Panc1 (cell line): Measurements from ENCODE around the gene MRPL38. TPM values are rescaled to one million over a fixed set of nuclear protein-coding genes. Genes with fewer than 3 reads are reported as not detected.

Experiments used
- ATAC-seq: fragments of 200-7000 bp; cut with Tn5 transposase; 2 replicates; pipeline ENCODE4 v1.9.1; 2020; ENCODE audit warnings: mild to moderate bottlenecking, moderate library complexity
- BruUV-seq: library from RNA; stranded (reverse); fragments of 400-500 nt; replicated peaks from 2 replicates; lab custom pipeline; 2021; lab: Mats Ljungman, UMichigan
- CTCF ChIA-PET: fragments of 300-600 bp; sonication (Branson Sonifier 250); formaldehyde crosslinking; loops from one replicate; lab custom pipeline; 2022; ENCODE audit warnings: antibody characterized with exemption; lab: Charles Lee
- POLR2A ChIA-PET: fragments of 300-600 bp; sonication (Branson Sonifier 250); formaldehyde crosslinking; loops from one replicate; lab custom pipeline; 2022; ENCODE audit warnings: antibody characterized with exemption; lab: Charles Lee
- DNase-seq: peaks from one replicate; pipeline ENCODE4 v3.0.0-alpha.2; 2010; ENCODE audit warnings: low read depth, low spot score
- H3K27ac ChIP-seq: 2 replicates; pipeline ENCODE4 v1.5.1; 2011; ENCODE audit warnings: mild to moderate bottlenecking, low read length, inconsistent platforms
- H3K27me3 ChIP-seq: fragments of 200-500 bp; sonication (Bioruptor generic); 2 replicates; pipeline ENCODE4 v1.6.0; 2014; ENCODE audit warnings: low read length, inconsistent platforms; ENCODE audit not compliant: control insufficient read depth, insufficient read depth
- H3K36me3 ChIP-seq: fragments of 200-500 bp; sonication (Bioruptor generic); 2 replicates; pipeline ENCODE4 v1.5.1; 2014; ENCODE audit warnings: inconsistent platforms, mild to moderate bottlenecking, low read length, moderate library complexity; ENCODE audit not compliant: control insufficient read depth, insufficient read depth
- H3K4me1 ChIP-seq: 2 replicates; pipeline ENCODE4 v1.5.1; 2011; ENCODE audit warnings: inconsistent platforms, mild to moderate bottlenecking, low read length, moderate library complexity; ENCODE audit not compliant: control insufficient read depth, insufficient read depth
- H3K4me3 ChIP-seq, 2 experiments: 2 replicates each; pipeline ENCODE4 v1.5.1; 2011 to 2012; ENCODE audit warnings: low read depth in 2 of 2, low read length in 2 of 2, mild to moderate bottlenecking in 2 of 2, inconsistent platforms in 1 of 2, moderate library complexity in 1 of 2
- H3K9me3 ChIP-seq: fragments of 200-500 bp; sonication (Bioruptor generic); 2 replicates; pipeline ENCODE4 v1.5.1; 2014; ENCODE audit warnings: low read depth, mild to moderate bottlenecking, inconsistent platforms, low read length, moderate library complexity; ENCODE audit not compliant: control insufficient read depth, insufficient read depth
- CTCF ChIP-seq: fragments of 450-650 bp; IDR thresholded peaks from 2 replicates; pipeline ENCODE4 v1.5.1; 2017; ENCODE audit warnings: mild to moderate bottlenecking
- POLR2AphosphoS5 ChIP-seq: IDR thresholded peaks from 2 replicates; pipeline ENCODE4 v1.6.1; 2012; ENCODE audit warnings: mild to moderate bottlenecking, low read depth, low read length, moderate library complexity
- REST ChIP-seq, 2 experiments: IDR thresholded peaks; 2 replicates each; pipeline ENCODE4 v1.6.1; 2011 to 2012; ENCODE audit warnings: low read depth in 2 of 2, control low read depth in 1 of 2, low read length in 1 of 2, mild to moderate bottlenecking in 1 of 2, moderate library complexity in 1 of 2; ENCODE audit not compliant: insufficient read depth in 1 of 2
- SIN3A ChIP-seq: IDR thresholded peaks from 2 replicates; pipeline ENCODE4 v1.6.1; 2012; ENCODE audit warnings: low read depth, mild to moderate bottlenecking, low read length, moderate library complexity, borderline replicate concordance; ENCODE audit not compliant: insufficient read depth
- TCF7L2 ChIP-seq: IDR thresholded peaks from 2 replicates; pipeline ENCODE4 v1.6.1; 2011; ENCODE audit warnings: mild to moderate bottlenecking, low read depth, low read length, inconsistent platforms
- in situ Hi-C: cut with HindIII; loops from 2 replicates; pipeline ENCODE4 v1.10.0; 2016; ENCODE audit warnings: low sequenced_read_pairs, low pct_unique_long_range_greater_than_20kb
- intact Hi-C: fragments of 100-400 bp; cut with micrococcal nuclease; formaldehyde crosslinking; loops from one replicate; pipeline ENCODE4 v1.10.0; 2022; ENCODE audit not compliant: unreplicated experiment
- total RNA-seq: library from RNA; stranded (reverse); gene quantifications from one replicate; pipeline ENCODE4 v1.2.1, GENCODE V29; 2021; ENCODE audit not compliant: unreplicated experiment

Gene MRPL38
- total RNA-seq, 1 experiment from 2014 or later: 165 TPM

GRCh38 chr17:75913537-75914210 lies 9.0 kb upstream of the MRPL38 start:
- H3K4me3 ChIP-seq: no peak overlapping the region
- intact Hi-C loops: no loop called here
- no peaks in the 10 kb centered on the region for H3K9me3 ChIP-seq
- ChIA-PET POLR2A (no interaction called here), CTCF (no interaction called here)
- no peaks in the 10 kb centered on the region for H3K36me3 ChIP-seq
- in situ Hi-C loops: no loop called here
- TF ChIP-seq SIN3A (no peak), POLR2AphosphoS5 (no peak), CTCF (no peak), REST (IDR thresholded peaks at IDR 0.05; ENCODE audit: insufficient read depth in 1 of 2, low read depth in 2 of 2, low read length in 1 of 2) (no peak), TCF7L2 (no peak)
- DNase-seq (no peak), ATAC-seq (no peak)
- no peaks in the 10 kb centered on the region for H3K4me1 ChIP-seq
- H3K27me3 ChIP-seq: no peaks in the 10 kb centered on the region
- no peak overlapping the region for H3K27ac ChIP-seq
- BruUV-seq: no TSS peak

DNA sequence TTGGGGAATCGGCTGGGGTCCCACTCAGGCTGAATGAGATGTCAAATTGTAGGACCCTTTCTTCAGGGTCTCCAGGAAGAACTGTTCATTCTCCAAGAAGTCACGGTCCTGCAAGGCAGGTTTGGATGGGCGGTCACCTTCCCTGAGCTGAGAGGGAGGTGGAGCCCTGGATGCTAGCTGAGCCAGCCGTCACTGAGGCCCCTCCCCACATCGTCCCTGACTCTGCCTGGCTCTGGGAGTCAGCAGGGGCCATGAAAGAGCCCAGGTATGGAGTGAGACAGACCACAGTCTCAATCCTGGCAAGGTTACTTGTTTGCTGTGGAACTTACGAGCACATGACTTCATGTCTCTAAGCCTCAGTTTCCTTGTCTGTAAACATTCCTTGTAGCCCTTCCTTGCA lies 6.0 kb upstream of the MRPL38 start:
- H3K36me3 ChIP-seq: no peaks in the 10 kb centered on the region
- BruUV-seq: no TSS peak
- no peak for TF ChIP-seq TCF7L2
- TF ChIP-seq SIN3A: no peak
- no peak for TF ChIP-seq REST (IDR thresholded peaks at IDR 0.05; ENCODE audit: insufficient read depth in 1 of 2, low read depth in 2 of 2, low read length in 1 of 2)
- TF ChIP-seq POLR2AphosphoS5: no peak
- no peak for TF ChIP-seq CTCF
- in situ Hi-C loops: no loop called here
- CTCF ChIA-PET: no interaction called here
- H3K27ac ChIP-seq: no peak overlapping the region
- H3K4me3 ChIP-seq: no peak overlapping the region
- peaks cover 1% of the 10 kb centered on the region for H3K4me1 ChIP-seq
- H3K27me3 ChIP-seq: no peaks in the 10 kb centered on the region
- intact Hi-C loops: no loop called here
- POLR2A ChIA-PET: interaction anchor here (0.6 kb wide), 1 partner anchor 1373 kb away, joined by 6 read pairs; no protein-coding TSS in a partner anchor
- DNase-seq (no peak), ATAC-seq (no peak)
- no peaks in the 10 kb centered on the region for H3K9me3 ChIP-seq
